Right lobe of liver (tissue), 6 donors: Measurements from ENCODE around the gene BANK1. TPM values are rescaled to one million over a fixed set of nuclear protein-coding genes. Genes with fewer than 3 reads are reported as not detected.
"Not testable (repeated sequence)": the region's sequence is repeated elsewhere in the genome, so short reads cannot be mapped to it uniquely, and the experiment has no call there.

Experiments
- ATAC-seq, 4 donors: fragments of 200-7000 bp; cut with Tn5 transposase; one replicate each; pipeline ENCODE4 v1.9.1; 2020; ENCODE audit warnings: mild to moderate bottlenecking in 4 of 4, moderate library complexity in 4 of 4
- DNase-seq, 3 donors: peaks; one replicate each; pipeline ENCODE4 v3.0.0-alpha.2; 2020
- H3K27ac ChIP-seq, 3 donors: fragments of 200-600 bp; one replicate each; pipeline ENCODE4 v1.8.0; 2022
- H3K27me3 ChIP-seq, 2 donors: fragments of 200-600 bp; one replicate each; pipeline ENCODE4 v1.8.0; 2022
- H3K36me3 ChIP-seq, 4 donors: fragments of 200-600 bp; sonication (generic) in 1 of 4; one replicate each; pipeline versions ENCODE4 v1.5.1 to v1.8.0; 2017 to 2022; ENCODE audit warnings: control low read depth in 1 of 4
- H3K4me1 ChIP-seq, 4 donors: fragments of 200-600 bp; sonication (generic) in 1 of 4; one replicate each; pipeline versions ENCODE4 v1.5.1 to v1.8.0; 2017 to 2022; ENCODE audit warnings: control low read depth in 1 of 4
- H3K4me3 ChIP-seq, 3 donors: fragments of 200-600 bp; one replicate each; pipeline ENCODE4 v1.8.0; 2022
- H3K9me3 ChIP-seq, 4 donors: fragments of 200-600 bp; sonication (generic) in 1 of 4; one replicate each; pipeline versions ENCODE4 v1.5.1 to v1.8.0; 2017 to 2022; ENCODE audit warnings: control low read depth in 1 of 4
- CTCF ChIP-seq, 4 donors: fragments of 200-600 bp in 3 of 4; fragments of 450-650 bp in 1 of 4; IDR thresholded peaks; one replicate each; pipeline versions ENCODE4 v1.5.1 to v1.8.0; 2016 to 2022; ENCODE audit warnings: antibody characterized with exemption in 4 of 4, mild to moderate bottlenecking in 2 of 4
- POLR2A ChIP-seq: fragments of 450-650 bp; IDR thresholded peaks from one replicate; pipeline ENCODE4 v1.6.1; 2017; ENCODE audit warnings: antibody characterized with exemption, mild to moderate bottlenecking
- WGBS: methylation state at CpG from one replicate; pipeline ENCODE4 v1.1.6; 2018; ENCODE audit warnings: low coverage, low lambda C conversion rate; ENCODE audit not compliant: insufficient coverage; ENCODE audit errors: missing lambda C conversion rate; 5-methylcytosine and 5-hydroxymethylcytosine counted together
- intact Hi-C, 2 donors: fragments of 100-400 bp; cut with DNase I; formaldehyde crosslinking; loops; one replicate each; pipeline versions ENCODE4 v1.11.2 to v1.14.1; 2022
- total RNA-seq, 6 experiments: library from RNA; depleted of rRNA in 2 of 6; stranded (reverse); fragments of >200 nt in 2 of 6; fragmentation: NEBNext Ultra II Directional in 3 of 6; extraction: Animal tissue kit (Norgen Biotek cat#: 25700) in 3 of 6; gene quantifications; one replicate each; pipeline versions ENCODE4 v1.1.0 to v1.2.4, GENCODE V29; 2016 to 2023
- donor health status: DM: no; HTN: yes; CAD: no.
- donor health status: DM: no; HTN: no; CAD: no.
- donor health status: DM: no; HTN: no; CAD: no.
- donor health status: DM: no; HTN: yes; CAD: no.
- donor health status: DM: no; HTN: yes; CAD: no.

Gene BANK1
- total RNA-seq, 6 experiments from 2014 or later = 0.06 to 0.84 (median 0.27) TPM; not detected in 2

- H3K27me3 ChIP-seq = no peaks in the 10 kb centered on the region
- WGBS = 61% methylated on average over 4 of the region's 4 CpGs
- no peak overlapping the region for H3K4me3 ChIP-seq
- H3K9me3 ChIP-seq = no peaks in the 10 kb centered on the region
- H3K36me3 ChIP-seq = no peaks in the 10 kb centered on the region
- DNase-seq (no peak), ATAC-seq (no peak)
- TF ChIP-seq POLR2A = no peak
- no peak for TF ChIP-seq CTCF (IDR thresholded peaks at IDR 0.05)
- H3K27ac ChIP-seq = no peak overlapping the region
- intact Hi-C loops = no loop called here
- H3K4me1 ChIP-seq = peaks cover 0 to 6% (median 0%) of the 10 kb centered on the region in 4 donors
Measured at GRCh38 chr4:101888472-101888871, 97.9 kb downstream of the BANK1 start.

GRCh38 chr4:101905527-101905926, 115.0 kb downstream of the BANK1 start:
- WGBS = 57% methylated on average over 5 of the region's 5 CpGs
- H3K27ac ChIP-seq, H3K9me3 ChIP-seq, ATAC-seq, H3K27me3 ChIP-seq, H3K36me3 ChIP-seq, H3K4me1 ChIP-seq, H3K4me3 ChIP-seq, intact Hi-C loops, DNase-seq: not testable (repeated sequence)

GRCh38 chr4:101910786-101911373, 120.3 kb downstream of the BANK1 start:
- TF ChIP-seq POLR2A (no peak), CTCF (IDR thresholded peaks at IDR 0.05) (no peak)
- WGBS = 73% methylated on average over 4 of the region's 4 CpGs
- H3K27me3 ChIP-seq = no peaks in the 10 kb centered on the region
- H3K4me1 ChIP-seq = no peaks in the 10 kb centered on the region
- no peak for ATAC-seq
- no peaks in the 10 kb centered on the region for H3K36me3 ChIP-seq
- intact Hi-C loops = no loop called here
- no peak overlapping the region for H3K4me3 ChIP-seq
- H3K9me3 ChIP-seq = no peaks in the 10 kb centered on the region
- H3K27ac ChIP-seq = no peak overlapping the region
- DNase-seq = no peak

- no peak for ATAC-seq
- no peak for TF ChIP-seq CTCF (IDR thresholded peaks at IDR 0.05)
Measured at GRCh38 chr4:101911616-101912015, 121.1 kb downstream of the BANK1 start.

GRCh38 chr4:101914761-101915160, 124.2 kb downstream of the BANK1 start:
- Histone ChIP-seq H3K36me3 (no peaks in the 10 kb centered on the region), H3K4me3 (no peak overlapping the region), H3K9me3 (no peaks in the 10 kb centered on the region), H3K27me3 (no peaks in the 10 kb centered on the region), H3K4me1 (no peaks in the 10 kb centered on the region), H3K27ac (no peak overlapping the region)
- no peak for TF ChIP-seq CTCF (IDR thresholded peaks at IDR 0.05)
- TF ChIP-seq POLR2A = no peak
- intact Hi-C loops = no loop called here
- DNase-seq (no peak), ATAC-seq (no peak)

More at GRCh38 chr4:101911616-101912015, 121.1 kb downstream of the BANK1 start:
- H3K4me3 ChIP-seq = no peak overlapping the region
- no peak for DNase-seq
- no peak overlapping the region for H3K27ac ChIP-seq
- intact Hi-C loops = no loop called here
- no peaks in the 10 kb centered on the region for H3K4me1 ChIP-seq
- H3K9me3 ChIP-seq = no peaks in the 10 kb centered on the region
- H3K27me3 ChIP-seq = no peaks in the 10 kb centered on the region
- H3K36me3 ChIP-seq = no peaks in the 10 kb centered on the region
